ENCODE measurements around the gene SPOCK1.

GRCh38 chr5:137220523-137220927 is 278.6 kb downstream of the SPOCK1 start:
- TF ChIP-seq NR3C1 (IDR thresholded peaks at IDR 0.05) (no peak), ZNF302 (CRISPR knock-in tag; IDR thresholded peaks at IDR 0.05) (no peak), ESRRA (IDR thresholded peaks at IDR 0.05; ENCODE audit: borderline replicate concordance, low read length) (no peak), EP300 (IDR thresholded peaks at IDR 0.05) (no peak), RAD21 (conservative IDR thresholded peaks at IDR 0.05 in 1 of 2, IDR thresholded peaks at IDR 0.05 in 1 of 2) (peak; percentile 75 to 81), HMGXB4 (CRISPR knock-in tag; IDR thresholded peaks at IDR 0.05; ENCODE audit: borderline replicate concordance) (no peak), REST (IDR thresholded peaks at IDR 0.05) (no peak), POLR2A (IDR thresholded peaks at IDR 0.05; ENCODE audit: low read length) (no peak), BHLHE40 (IDR thresholded peaks at IDR 0.05; ENCODE audit: low read depth, low read length) (no peak)
